Measurements from ENCODE around the gene DVL2.

DVL2 gene

GRCh38 chr17:7259555-7259889 is 25.2 kb upstream of the DVL2 start:
- no peak for ATAC-seq
- TF ChIP-seq TOX (CRISPR knock-in tag; IDR thresholded peaks at IDR 0.05; ENCODE audit: borderline replicate concordance) (no peak), PATZ1 (CRISPR knock-in tag; IDR thresholded peaks at IDR 0.05; ENCODE audit: borderline replicate concordance) (no peak), ZFP3 (CRISPR knock-in tag; IDR thresholded peaks at IDR 0.05) (no peak), ZFP30 (CRISPR knock-in tag; IDR thresholded peaks at IDR 0.05) (no peak), BACH2 (CRISPR knock-in tag; IDR thresholded peaks at IDR 0.05; ENCODE audit: borderline replicate concordance) (no peak), PPARA (CRISPR knock-in tag; IDR thresholded peaks at IDR 0.05; ENCODE audit: borderline replicate concordance) (no peak)

- TF ChIP-seq ARNTL (CRISPR knock-in tag; IDR thresholded peaks at IDR 0.05; ENCODE audit: borderline replicate concordance, low read depth) (no peak), ISL1 (CRISPR knock-in tag; IDR thresholded peaks at IDR 0.05) (no peak), ZNF565 (CRISPR knock-in tag; conservative IDR thresholded peaks at IDR 0.05; ENCODE audit: low read depth) (no peak), SNAI2 (CRISPR knock-in tag; IDR thresholded peaks at IDR 0.05) (no peak)
- no peak for ATAC-seq
These were observed 24.6 kb upstream of the DVL2 start for GRCh38 chr17:7258731-7259554.

- no peak for ATAC-seq
- no peak for TF ChIP-seq ZC3H10 (CRISPR knock-in tag; IDR thresholded peaks at IDR 0.05)
- TF ChIP-seq PATZ1 (CRISPR knock-in tag; IDR thresholded peaks at IDR 0.05; ENCODE audit: borderline replicate concordance), result no peak
- TF ChIP-seq ISL1 (CRISPR knock-in tag; IDR thresholded peaks at IDR 0.05), result no peak
- no peak for TF ChIP-seq GLIS3 (CRISPR knock-in tag; IDR thresholded peaks at IDR 0.05)
- TF ChIP-seq TSHZ2 (CRISPR knock-in tag; IDR thresholded peaks at IDR 0.05), result no peak
- no peak for TF ChIP-seq SNAI2 (CRISPR knock-in tag; IDR thresholded peaks at IDR 0.05)
- no peak for TF ChIP-seq CSRNP3 (CRISPR knock-in tag; IDR thresholded peaks at IDR 0.05)
- TF ChIP-seq ZFP3 (CRISPR knock-in tag; IDR thresholded peaks at IDR 0.05), result no peak
- TF ChIP-seq ESRRG (CRISPR knock-in tag; IDR thresholded peaks at IDR 0.05), result no peak
- TF ChIP-seq ZNF8 (CRISPR knock-in tag; IDR thresholded peaks at IDR 0.05), result no peak
- no peak for TF ChIP-seq ZNF565 (CRISPR knock-in tag; conservative IDR thresholded peaks at IDR 0.05; ENCODE audit: low read depth)
- TF ChIP-seq CSDC2 (CRISPR knock-in tag; IDR thresholded peaks at IDR 0.05), result no peak
- TF ChIP-seq TCF4 (CRISPR knock-in tag; IDR thresholded peaks at IDR 0.05; ENCODE audit: borderline replicate concordance), result no peak
- TF ChIP-seq RARB (CRISPR knock-in tag; IDR thresholded peaks at IDR 0.05), result no peak
These were observed 22.6 kb upstream of the DVL2 start for GRCh38 chr17:7256766-7257456.

- no peak for ATAC-seq
- no peak for TF ChIP-seq BACH2 (CRISPR knock-in tag; IDR thresholded peaks at IDR 0.05; ENCODE audit: borderline replicate concordance)
- TF ChIP-seq CREB5 (CRISPR knock-in tag; IDR thresholded peaks at IDR 0.05; ENCODE audit: low read depth), result no peak
- TF ChIP-seq TSHZ2 (CRISPR knock-in tag; IDR thresholded peaks at IDR 0.05), result no peak
- no peak for TF ChIP-seq CSDC2 (CRISPR knock-in tag; IDR thresholded peaks at IDR 0.05)
- TF ChIP-seq ZNF565 (CRISPR knock-in tag; conservative IDR thresholded peaks at IDR 0.05; ENCODE audit: low read depth), result no peak
- TF ChIP-seq PPARA (CRISPR knock-in tag; IDR thresholded peaks at IDR 0.05; ENCODE audit: borderline replicate concordance), result no peak
These were observed 20.2 kb upstream of the DVL2 start for GRCh38 chr17:7254511-7254910.
